Lower lobe of right lung (tissue), 2 donors: ENCODE measurements around the gene MAPKAP1. TPM values are rescaled to one million over a fixed set of nuclear protein-coding genes. Genes with fewer than 3 reads are reported as not detected.

Experiments
- ATAC-seq, 2 donors: fragments of 200-7000 bp; cut with Tn5 transposase; one replicate each; pipeline ENCODE4 v1.9.1; 2020 to 2022; ENCODE audit warnings: mild to moderate bottlenecking in 2 of 2, moderate library complexity in 2 of 2
- DNase-seq: peaks from one replicate; pipeline ENCODE4 v3.0.0-alpha.2; 2020
- H3K27ac ChIP-seq: fragments of 200-600 bp; one replicate; pipeline ENCODE4 v1.8.0; 2022
- H3K27me3 ChIP-seq: fragments of 200-600 bp; one replicate; pipeline ENCODE4 v1.8.0; 2022; ENCODE audit warnings: low read depth
- H3K36me3 ChIP-seq: fragments of 200-600 bp; one replicate; pipeline ENCODE4 v1.8.0; 2022; ENCODE audit warnings: mild to moderate bottlenecking
- H3K4me1 ChIP-seq: fragments of 200-600 bp; one replicate; pipeline ENCODE4 v1.8.0; 2022
- H3K4me3 ChIP-seq: fragments of 200-600 bp; one replicate; pipeline ENCODE4 v1.8.0; 2022; ENCODE audit warnings: mild to moderate bottlenecking
- H3K9me3 ChIP-seq: fragments of 200-600 bp; one replicate; pipeline ENCODE4 v1.8.0; 2022
- CTCF ChIP-seq: fragments of 200-600 bp; IDR thresholded peaks from one replicate; pipeline ENCODE4 v1.8.0; 2022; ENCODE audit warnings: antibody characterized with exemption, mild to moderate bottlenecking
- intact Hi-C: fragments of 100-400 bp; cut with DNase I; formaldehyde crosslinking; loops from one replicate; pipeline ENCODE4 v1.11.0; 2022
- total RNA-seq: library from RNA; stranded (reverse); fragmentation: NEBNext Ultra II Directional; extraction: Animal tissue kit (Norgen Biotek cat#: 25700); gene quantifications from one replicate; pipeline ENCODE4 v1.2.1, GENCODE V29; 2021
- donor health status: DM: no; HTN: yes; CAD: no; lungs with severe emphysema.

Gene MAPKAP1
- total RNA-seq, 1 donor from 2014 or later: 71.5 TPM

GRCh38 chr9:125476645-125477044 is 230.4 kb downstream of the MAPKAP1 start:
- Histone ChIP-seq H3K27me3 (no peaks in the 10 kb centered on the region), H3K27ac (no peak overlapping the region), H3K9me3 (no peaks in the 10 kb centered on the region), H3K4me3 (no peak overlapping the region), H3K36me3 (peaks cover 23% of the 10 kb centered on the region), H3K4me1 (peaks cover 33% of the 10 kb centered on the region)
- ATAC-seq (no peak), DNase-seq (no peak)
- no peak for TF ChIP-seq CTCF
- intact Hi-C loops: no loop called here

- peak; percentile 67 for DNase-seq
- peak overlapping the region; percentile 58 for H3K27ac ChIP-seq
Observed at GRCh38 chr9:125475385-125475784, 231.6 kb downstream of the MAPKAP1 start.

GRCh38 chr9:125472926-125473701 is 233.9 kb downstream of the MAPKAP1 start:
- ATAC-seq (peak; percentile 54 to 72), DNase-seq (no peak)
- no peaks in the 10 kb centered on the region for H3K27me3 ChIP-seq
- H3K27ac ChIP-seq: peak overlapping the region; percentile 38
- H3K4me1 ChIP-seq: peaks cover 40% of the 10 kb centered on the region
- peaks cover 14% of the 10 kb centered on the region for H3K36me3 ChIP-seq
- H3K4me3 ChIP-seq: no peak overlapping the region
- TF ChIP-seq CTCF: no peak
- no peaks in the 10 kb centered on the region for H3K9me3 ChIP-seq
- intact Hi-C loops: no loop called here

More at GRCh38 chr9:125475385-125475784, 231.6 kb downstream of the MAPKAP1 start:
- Histone ChIP-seq H3K27me3 (no peaks in the 10 kb centered on the region), H3K4me3 (no peak overlapping the region), H3K4me1 (peaks cover 33% of the 10 kb centered on the region), H3K9me3 (no peaks in the 10 kb centered on the region), H3K36me3 (peaks cover 19% of the 10 kb centered on the region)
- TF ChIP-seq CTCF: no peak
- intact Hi-C loops: no loop called here
- peak; percentile 86 to 87 for ATAC-seq

- TF ChIP-seq CTCF: no peak
- Histone ChIP-seq H3K27me3 (no peaks in the 10 kb centered on the region), H3K36me3 (peaks cover 19% of the 10 kb centered on the region), H3K4me1 (peaks cover 46% of the 10 kb centered on the region), H3K4me3 (no peak overlapping the region), H3K27ac (peak overlapping the region; percentile 38), H3K9me3 (no peaks in the 10 kb centered on the region)
- ATAC-seq (no peak), DNase-seq (no peak)
- intact Hi-C loops: no loop called here
Observed at GRCh38 chr9:125472562-125472925, 234.5 kb downstream of the MAPKAP1 start.

- TF ChIP-seq CTCF: no peak
- intact Hi-C loops: no loop called here
- peaks cover 49% of the 10 kb centered on the region for H3K4me1 ChIP-seq
- H3K27me3 ChIP-seq: no peaks in the 10 kb centered on the region
- no peak overlapping the region for H3K27ac ChIP-seq
- ATAC-seq (no peak), DNase-seq (no peak)
- no peak overlapping the region for H3K4me3 ChIP-seq
- H3K36me3 ChIP-seq: peaks cover 15% of the 10 kb centered on the region
- no peaks in the 10 kb centered on the region for H3K9me3 ChIP-seq
Observed at GRCh38 chr9:125470767-125471580, 236.0 kb downstream of the MAPKAP1 start.
